ENCODE results near the gene HAGH.

Gene HAGH

DNA sequence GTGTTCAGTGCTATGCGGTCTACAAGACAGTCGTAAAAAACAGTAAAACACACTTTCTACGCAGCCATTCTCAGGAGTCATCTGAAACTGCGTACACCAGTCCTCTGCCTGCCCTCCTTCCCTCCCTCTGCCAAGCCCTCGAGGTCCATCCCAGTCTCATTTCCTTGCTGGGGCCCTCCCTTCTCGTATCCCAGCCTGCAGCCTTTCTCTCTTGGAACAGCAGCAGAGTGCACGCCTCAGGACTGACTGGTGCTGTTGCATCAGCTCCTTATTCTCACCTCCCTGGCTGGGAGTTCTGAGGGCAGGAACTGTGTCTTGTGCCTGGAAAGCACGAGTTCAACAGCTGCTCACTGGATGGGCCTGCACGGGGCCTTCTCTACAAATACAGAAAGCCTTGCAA, 12.9 kb upstream of the HAGH start:
- H3K14ac ChIP-seq (ENCODE audit: low read length): no peak overlapping the region
- H2BK120ac ChIP-seq (ENCODE audit: insufficient read depth, low read length, poor library complexity): no peak overlapping the region
- H3K4ac ChIP-seq (ENCODE audit: low read depth, low read length): no peak overlapping the region
- H2AK5ac ChIP-seq (ENCODE audit: low read length): no peak overlapping the region
- DNase-seq: no peak
- no peak overlapping the region for H3K4me2 ChIP-seq (ENCODE audit: low read length)
- H3K27ac ChIP-seq (ENCODE audit: low read depth, low read length): no peak overlapping the region
- WGBS (ENCODE audit: extremely low coverage, insufficient coverage, insufficient read length): no CpG with 5 or more reads among the region's 9 CpGs
- no peaks in the 10 kb centered on the region for H3K79me1 ChIP-seq (ENCODE audit: low read length)
- H3K9me3 ChIP-seq (ENCODE audit: insufficient read depth, low read depth, low read length): no peaks in the 10 kb centered on the region
- no peaks in the 10 kb centered on the region for H3K27me3 ChIP-seq (ENCODE audit: insufficient read depth, low read length)
- H3K4me3 ChIP-seq (ENCODE audit: low read depth, low read length): no peak overlapping the region
- no peaks in the 10 kb centered on the region for H3K79me2 ChIP-seq (ENCODE audit: control insufficient read depth, insufficient read depth, low read length, poor library complexity)
- no peaks in the 10 kb centered on the region for H3K4me1 ChIP-seq (ENCODE audit: control insufficient read depth in 1 of 2, insufficient read depth in 2 of 2, low read length in 2 of 2)
- no peaks in the 10 kb centered on the region for H3K36me3 ChIP-seq (ENCODE audit: control insufficient read depth in 1 of 2, insufficient read depth in 2 of 2, low read length in 2 of 2)
- no peak overlapping the region for H2BK12ac ChIP-seq (ENCODE audit: low read length)
- no peak overlapping the region for H3K23ac ChIP-seq (ENCODE audit: low read length)
- H4K12ac ChIP-seq (ENCODE audit: low read depth, low read length): no peak overlapping the region
- no peak overlapping the region for H4K91ac ChIP-seq (ENCODE audit: low read depth, low read length)
- H2AFZ ChIP-seq (ENCODE audit: insufficient read depth, low read length, poor library complexity): no peak overlapping the region
- no peak overlapping the region for H3K18ac ChIP-seq (ENCODE audit: low read length)
- no peak overlapping the region for H3K9ac ChIP-seq (ENCODE audit: low read length)
- no peak overlapping the region for H4K8ac ChIP-seq (ENCODE audit: low read depth, low read length)
- no peak overlapping the region for H2BK5ac ChIP-seq (ENCODE audit: low read depth, low read length, poor library complexity)

- H3K4me1 ChIP-seq (ENCODE audit: control insufficient read depth in 1 of 2, insufficient read depth in 2 of 2, low read length in 2 of 2): no peaks in the 10 kb centered on the region
- no peak overlapping the region for H3K14ac ChIP-seq (ENCODE audit: low read length)
- no peak overlapping the region for H4K91ac ChIP-seq (ENCODE audit: low read depth, low read length)
- H3K23ac ChIP-seq (ENCODE audit: low read length): no peak overlapping the region
- no peak overlapping the region for H2BK5ac ChIP-seq (ENCODE audit: low read depth, low read length, poor library complexity)
- no peak overlapping the region for H3K27ac ChIP-seq (ENCODE audit: low read depth, low read length)
- H2AK5ac ChIP-seq (ENCODE audit: low read length): no peak overlapping the region
- no peak overlapping the region for H4K8ac ChIP-seq (ENCODE audit: low read depth, low read length)
- H3K18ac ChIP-seq (ENCODE audit: low read length): no peak overlapping the region
- H2BK120ac ChIP-seq (ENCODE audit: insufficient read depth, low read length, poor library complexity): no peak overlapping the region
- H3K36me3 ChIP-seq (ENCODE audit: control insufficient read depth in 1 of 2, insufficient read depth in 2 of 2, low read length in 2 of 2): peaks cover 0 to 2% of the 10 kb centered on the region in 2 experiments
- no peaks in the 10 kb centered on the region for H3K27me3 ChIP-seq (ENCODE audit: insufficient read depth, low read length)
- H3K79me1 ChIP-seq (ENCODE audit: low read length): no peaks in the 10 kb centered on the region
- no peaks in the 10 kb centered on the region for H3K9me3 ChIP-seq (ENCODE audit: insufficient read depth, low read depth, low read length)
- no peak overlapping the region for H3K4ac ChIP-seq (ENCODE audit: low read depth, low read length)
- H3K79me2 ChIP-seq (ENCODE audit: control insufficient read depth, insufficient read depth, low read length, poor library complexity): no peaks in the 10 kb centered on the region
- H4K12ac ChIP-seq (ENCODE audit: low read depth, low read length): no peak overlapping the region
- no peak for DNase-seq
- no peak overlapping the region for H2BK12ac ChIP-seq (ENCODE audit: low read length)
- H3K9ac ChIP-seq (ENCODE audit: low read length): no peak overlapping the region
- no peak overlapping the region for H3K4me3 ChIP-seq (ENCODE audit: low read depth, low read length)
- no peak overlapping the region for H3K4me2 ChIP-seq (ENCODE audit: low read length)
- WGBS (ENCODE audit: extremely low coverage, insufficient coverage, insufficient read length): no CpG with 5 or more reads among the region's 5 CpGs
- no peak overlapping the region for H2AFZ ChIP-seq (ENCODE audit: insufficient read depth, low read length, poor library complexity)
These were observed 7.5 kb upstream of the HAGH start for GRCh38 chr16:1834096-1834495.

GRCh38 chr16:1832838-1833454, 6.3 kb upstream of the HAGH start:
- H3K36me3 ChIP-seq (ENCODE audit: control insufficient read depth in 1 of 2, insufficient read depth in 2 of 2, low read length in 2 of 2): peaks cover 0 to 2% of the 10 kb centered on the region in 2 experiments
- H2BK12ac ChIP-seq (ENCODE audit: low read length): no peak overlapping the region
- no peaks in the 10 kb centered on the region for H3K9me3 ChIP-seq (ENCODE audit: insufficient read depth, low read depth, low read length)
- no CpG with 5 or more reads among the region's 9 CpGs for WGBS (ENCODE audit: extremely low coverage, insufficient coverage, insufficient read length)
- no peak overlapping the region for H4K91ac ChIP-seq (ENCODE audit: low read depth, low read length)
- H3K79me2 ChIP-seq (ENCODE audit: control insufficient read depth, insufficient read depth, low read length, poor library complexity): no peaks in the 10 kb centered on the region
- no peak overlapping the region for H3K18ac ChIP-seq (ENCODE audit: low read length)
- no peaks in the 10 kb centered on the region for H3K4me1 ChIP-seq (ENCODE audit: control insufficient read depth in 1 of 2, insufficient read depth in 2 of 2, low read length in 2 of 2)
- no peak overlapping the region for H3K4me3 ChIP-seq (ENCODE audit: low read depth, low read length)
- no peak overlapping the region for H3K9ac ChIP-seq (ENCODE audit: low read length)
- DNase-seq: no peak
- H2AFZ ChIP-seq (ENCODE audit: insufficient read depth, low read length, poor library complexity): no peak overlapping the region
- H3K27ac ChIP-seq (ENCODE audit: low read depth, low read length): no peak overlapping the region
- H3K27me3 ChIP-seq (ENCODE audit: insufficient read depth, low read length): no peaks in the 10 kb centered on the region
- no peak overlapping the region for H3K23ac ChIP-seq (ENCODE audit: low read length)
- H3K4me2 ChIP-seq (ENCODE audit: low read length): no peak overlapping the region
- no peak overlapping the region for H3K14ac ChIP-seq (ENCODE audit: low read length)
- H4K8ac ChIP-seq (ENCODE audit: low read depth, low read length): no peak overlapping the region
- no peak overlapping the region for H2BK5ac ChIP-seq (ENCODE audit: low read depth, low read length, poor library complexity)
- no peak overlapping the region for H2AK5ac ChIP-seq (ENCODE audit: low read length)
- H3K79me1 ChIP-seq (ENCODE audit: low read length): no peaks in the 10 kb centered on the region
- H2BK120ac ChIP-seq (ENCODE audit: insufficient read depth, low read length, poor library complexity): no peak overlapping the region
- H4K12ac ChIP-seq (ENCODE audit: low read depth, low read length): no peak overlapping the region
- H3K4ac ChIP-seq (ENCODE audit: low read depth, low read length): no peak overlapping the region

GRCh38 chr16:1831186-1832075, 4.8 kb upstream of the HAGH start:
- peaks cover 8% of the 10 kb centered on the region for H3K79me1 ChIP-seq (ENCODE audit: low read length)
- no peak overlapping the region for H2BK12ac ChIP-seq (ENCODE audit: low read length)
- H3K27me3 ChIP-seq (ENCODE audit: insufficient read depth, low read length): no peaks in the 10 kb centered on the region
- no peak overlapping the region for H3K18ac ChIP-seq (ENCODE audit: low read length)
- H3K23ac ChIP-seq (ENCODE audit: low read length): no peak overlapping the region
- WGBS (ENCODE audit: extremely low coverage, insufficient coverage, insufficient read length): no CpG with 5 or more reads among the region's 19 CpGs
- peaks cover 6% of the 10 kb centered on the region for H3K79me2 ChIP-seq (ENCODE audit: control insufficient read depth, insufficient read depth, low read length, poor library complexity)
- no peak overlapping the region for H3K27ac ChIP-seq (ENCODE audit: low read depth, low read length)
- H3K4me3 ChIP-seq (ENCODE audit: low read depth, low read length): no peak overlapping the region
- H3K4ac ChIP-seq (ENCODE audit: low read depth, low read length): no peak overlapping the region
- peaks cover 0 to 2% of the 10 kb centered on the region in 2 experiments for H3K36me3 ChIP-seq (ENCODE audit: control insufficient read depth in 1 of 2, insufficient read depth in 2 of 2, low read length in 2 of 2)
- H2BK5ac ChIP-seq (ENCODE audit: low read depth, low read length, poor library complexity): no peak overlapping the region
- no peak overlapping the region for H4K91ac ChIP-seq (ENCODE audit: low read depth, low read length)
- no peaks in the 10 kb centered on the region for H3K9me3 ChIP-seq (ENCODE audit: insufficient read depth, low read depth, low read length)
- H3K9ac ChIP-seq (ENCODE audit: low read length): no peak overlapping the region
- H2AFZ ChIP-seq (ENCODE audit: insufficient read depth, low read length, poor library complexity): no peak overlapping the region
- no peak overlapping the region for H3K4me2 ChIP-seq (ENCODE audit: low read length)
- H4K12ac ChIP-seq (ENCODE audit: low read depth, low read length): no peak overlapping the region
- H3K14ac ChIP-seq (ENCODE audit: low read length): no peak overlapping the region
- H2BK120ac ChIP-seq (ENCODE audit: insufficient read depth, low read length, poor library complexity): no peak overlapping the region
- DNase-seq: no peak
- H2AK5ac ChIP-seq (ENCODE audit: low read length): no peak overlapping the region
- no peak overlapping the region for H4K8ac ChIP-seq (ENCODE audit: low read depth, low read length)
- no peaks in the 10 kb centered on the region for H3K4me1 ChIP-seq (ENCODE audit: control insufficient read depth in 1 of 2, insufficient read depth in 2 of 2, low read length in 2 of 2)
